Body of pancreas (tissue), 4 donors: ENCODE measurements around the gene SOX12.
A peak's percentile ranks its signal among the peaks of the same experiment; 100 is the strongest.

Experiments used
- CTCF ChIP-seq, 7 experiments: fragments of 450-650 bp in 4 of 7; fragments of 200-600 bp in 3 of 7; sonication (generic) in 3 of 7; IDR thresholded peaks; one replicate each; pipeline ENCODE4 v1.5.1; 2016 to 2019; ENCODE audit warnings: antibody characterized with exemption in 7 of 7
- POLR2A ChIP-seq, 3 donors: fragments of 450-650 bp; IDR thresholded peaks; one replicate each; pipeline ENCODE4 v1.6.1; 2016; ENCODE audit warnings: antibody characterized with exemption in 3 of 3, mild to moderate bottlenecking in 2 of 3

GRCh38 chr20:330233-331149, 5.1 kb downstream of the SOX12 start:
- TF ChIP-seq CTCF (IDR thresholded peaks at IDR 0.05) (peak; percentile 62 to 88 (median 76)), POLR2A (IDR thresholded peaks at IDR 0.05) (no peak)
